Osteoblast (primary cell): ENCODE measurements around the gene PCDHGB4. TPM values are rescaled to one million over a fixed set of nuclear protein-coding genes. Genes with fewer than 3 reads are reported as not detected.
"Not testable (repeated sequence)": the region's sequence is repeated elsewhere in the genome, so short reads cannot be mapped to it uniquely, and the experiment has no call there.

Source experiments
- DNase-seq: peaks from one replicate; pipeline ENCODE4 v3.0.0; 2011; ENCODE audit warnings: low spot score, mixed read lengths; ENCODE audit not compliant: insufficient read length; ENCODE audit errors: missing footprints
- H2AFZ ChIP-seq: 2 replicates; pipeline ENCODE4 v1.6.0; 2011; ENCODE audit warnings: mild to moderate bottlenecking, low read length
- H3K27ac ChIP-seq: 2 replicates; pipeline ENCODE4 v1.5.1; 2011; ENCODE audit warnings: mild to moderate bottlenecking, low read depth, low read length, moderate library complexity
- H3K27me3 ChIP-seq: 2 replicates; pipeline ENCODE4 v1.6.0; 2012; ENCODE audit warnings: mild to moderate bottlenecking, control low read depth, inconsistent platforms, low read length, moderate library complexity; ENCODE audit not compliant: insufficient read depth
- H3K36me3 ChIP-seq: 2 replicates; pipeline ENCODE4 v1.5.1; 2011; ENCODE audit warnings: mild to moderate bottlenecking, low read length, control low read depth, moderate library complexity; ENCODE audit not compliant: insufficient read depth
- H3K4me1 ChIP-seq: 2 replicates; pipeline ENCODE4 v1.5.1; 2011; ENCODE audit warnings: mild to moderate bottlenecking, low read length, control low read depth, moderate library complexity; ENCODE audit not compliant: insufficient read depth
- H3K4me2 ChIP-seq: 2 replicates; pipeline ENCODE4 v1.6.0; 2011; ENCODE audit warnings: mild to moderate bottlenecking, low read length; ENCODE audit not compliant: insufficient read depth
- H3K4me3 ChIP-seq: fragments of 200-600 bp; sonication (generic); 3 replicates; pipeline ENCODE4 v1.5.1; 2012; ENCODE audit warnings: mild to moderate bottlenecking, low read length, inconsistent platforms; ENCODE audit not compliant: insufficient read depth
- H3K79me2 ChIP-seq: 2 replicates; pipeline ENCODE4 v1.6.0; 2012; ENCODE audit warnings: mild to moderate bottlenecking, low read length, control low read depth, inconsistent platforms; ENCODE audit not compliant: insufficient read depth
- H3K9me3 ChIP-seq: 2 replicates; pipeline ENCODE4 v1.5.1; 2011; ENCODE audit warnings: low read depth, low read length, control low read depth
- H4K20me1 ChIP-seq: 2 replicates; pipeline ENCODE4 v1.6.0; 2012; ENCODE audit warnings: mild to moderate bottlenecking, low read length, control low read depth; ENCODE audit not compliant: insufficient read depth
- CTCF ChIP-seq: IDR thresholded peaks from 2 replicates; pipeline ENCODE4 v1.5.1; 2011; ENCODE audit warnings: mild to moderate bottlenecking, low read depth, low read length, moderate library complexity; ENCODE audit errors: extremely low read depth
- total RNA-seq: library from RNA; depleted of rRNA; stranded (reverse); fragments of >200 nt; gene quantifications from 2 replicates; pipeline ENCODE4 v1.2.3, GENCODE V29; 2012

The PCDHGB4 gene
- total RNA-seq, 1 donor: 15.9 TPM

GRCh38 chr5:141343242-141343952, 44.1 kb upstream of the PCDHGB4 start, which contains the start of gene PCDHGA3:
PCDHGA3 (plus strand) TSS chr5:141343829; CDS start chr5:141344034, 205 bp downstream.
- H3K27ac ChIP-seq: no peak within 1 kb of the TSS
- no peaks in the 10 kb centered on the region for H3K36me3 ChIP-seq
- peak; percentile 92 for DNase-seq
- peaks cover 16% of the 10 kb centered on the region for H3K27me3 ChIP-seq
- H3K4me1 ChIP-seq: no peaks in the 10 kb centered on the region
- H3K4me3 ChIP-seq: peak within 1 kb of the TSS; percentile 70
- H3K4me2 ChIP-seq: peak within 1 kb of the TSS; percentile 65
- H3K9me3 ChIP-seq: peaks cover 2% of the 10 kb centered on the region
- TF ChIP-seq CTCF: peak; percentile 60
- no peaks in the 10 kb centered on the region for H4K20me1 ChIP-seq
- no peaks in the 10 kb centered on the region for H3K79me2 ChIP-seq
- H2AFZ ChIP-seq: peak within 1 kb of the TSS; percentile 87

- DNase-seq: no peak
- H3K36me3 ChIP-seq: no peaks in the 10 kb centered on the region
- no peak overlapping the region for H3K27ac ChIP-seq
- no peaks in the 10 kb centered on the region for H4K20me1 ChIP-seq
- peaks cover 2% of the 10 kb centered on the region for H3K9me3 ChIP-seq
- no peaks in the 10 kb centered on the region for H3K79me2 ChIP-seq
- H3K4me3 ChIP-seq: peak overlapping the region; percentile 70
- peak overlapping the region; percentile 65 for H3K4me2 ChIP-seq
- peak; percentile 7 for TF ChIP-seq CTCF
- H3K4me1 ChIP-seq: no peaks in the 10 kb centered on the region
- peaks cover 16% of the 10 kb centered on the region for H3K27me3 ChIP-seq
- peak overlapping the region; percentile 87 for H2AFZ ChIP-seq
These were observed 43.5 kb upstream of the PCDHGB4 start for GRCh38 chr5:141343953-141344463.

- Histone ChIP-seq H3K4me3 (no peak overlapping the region), H2AFZ (no peak overlapping the region), H3K4me2 (no peak overlapping the region), H3K9me3 (peaks cover under 1% of the 10 kb centered on the region), H3K27me3 (peaks cover 13% of the 10 kb centered on the region), H3K4me1 (no peaks in the 10 kb centered on the region), H4K20me1 (no peaks in the 10 kb centered on the region), H3K36me3 (no peaks in the 10 kb centered on the region), H3K27ac (no peak overlapping the region), H3K79me2 (no peaks in the 10 kb centered on the region)
- no peak for TF ChIP-seq CTCF
- no peak for DNase-seq
These were observed 42.2 kb upstream of the PCDHGB4 start for GRCh38 chr5:141345327-141345726.

- DNase-seq, H3K4me3 ChIP-seq, H3K36me3 ChIP-seq, H3K27ac ChIP-seq, H3K9me3 ChIP-seq, H3K4me1 ChIP-seq, H3K79me2 ChIP-seq, H3K4me2 ChIP-seq, H4K20me1 ChIP-seq, H2AFZ ChIP-seq: not testable (repeated sequence)
- peaks cover 18% of the 10 kb centered on the region for H3K27me3 ChIP-seq
These were observed 41.5 kb upstream of the PCDHGB4 start for GRCh38 chr5:141346017-141346416.
